ENCODE results near the gene XYLB.
A peak's percentile ranks its signal among the peaks of the same experiment; 100 is the strongest.
"Not testable (repeated sequence)": the region's sequence is repeated elsewhere in the genome, so short reads cannot be mapped to it uniquely, and the experiment has no call there.

Gene XYLB

DNA sequence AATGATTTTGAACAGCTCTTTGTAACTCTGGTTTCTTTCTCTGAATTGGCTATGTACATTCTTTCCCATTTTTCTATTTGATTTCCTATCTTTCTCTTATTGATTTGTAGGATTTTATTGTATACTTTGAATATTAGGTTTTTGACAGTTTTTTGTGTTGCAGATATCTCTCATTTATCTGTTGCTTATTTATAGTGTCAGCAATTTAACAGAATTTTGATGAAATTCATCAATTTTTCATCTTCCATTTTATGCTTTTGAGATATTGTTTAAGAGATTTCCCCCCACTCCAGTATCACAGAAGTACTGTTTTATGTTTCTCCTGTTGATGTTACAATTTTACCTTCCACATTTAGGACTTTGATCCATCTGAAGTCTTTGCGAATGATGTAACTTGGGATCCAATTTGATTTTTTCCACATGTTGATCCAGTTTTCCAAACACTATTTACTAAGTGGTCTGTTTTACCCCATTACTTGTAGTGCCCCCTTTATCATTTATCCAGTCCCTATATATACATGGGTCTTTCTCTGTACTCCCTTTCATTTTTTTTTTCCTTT is 46.1 kb downstream of the XYLB start:
- DNase-seq (ENCODE audit: low read depth): no peak
- TF ChIP-seq, protein P1, sequence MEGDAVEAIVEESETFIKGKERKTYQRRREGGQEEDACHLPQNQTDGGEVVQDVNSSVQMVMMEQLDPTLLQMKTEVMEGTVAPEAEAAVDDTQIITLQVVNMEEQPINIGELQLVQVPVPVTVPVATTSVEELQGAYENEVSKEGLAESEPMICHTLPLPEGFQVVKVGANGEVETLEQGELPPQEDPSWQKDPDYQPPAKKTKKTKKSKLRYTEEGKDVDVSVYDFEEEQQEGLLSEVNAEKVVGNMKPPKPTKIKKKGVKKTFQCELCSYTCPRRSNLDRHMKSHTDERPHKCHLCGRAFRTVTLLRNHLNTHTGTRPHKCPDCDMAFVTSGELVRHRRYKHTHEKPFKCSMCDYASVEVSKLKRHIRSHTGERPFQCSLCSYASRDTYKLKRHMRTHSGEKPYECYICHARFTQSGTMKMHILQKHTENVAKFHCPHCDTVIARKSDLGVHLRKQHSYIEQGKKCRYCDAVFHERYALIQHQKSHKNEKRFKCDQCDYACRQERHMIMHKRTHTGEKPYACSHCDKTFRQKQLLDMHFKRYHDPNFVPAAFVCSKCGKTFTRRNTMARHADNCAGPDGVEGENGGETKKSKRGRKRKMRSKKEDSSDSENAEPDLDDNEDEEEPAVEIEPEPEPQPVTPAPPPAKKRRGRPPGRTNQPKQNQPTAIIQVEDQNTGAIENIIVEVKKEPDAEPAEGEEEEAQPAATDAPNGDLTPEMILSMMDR (IDR thresholded peaks at IDR 0.05; ENCODE audit: insufficient read depth, low read depth, low read length, missing control alignments): no peak

DNA sequence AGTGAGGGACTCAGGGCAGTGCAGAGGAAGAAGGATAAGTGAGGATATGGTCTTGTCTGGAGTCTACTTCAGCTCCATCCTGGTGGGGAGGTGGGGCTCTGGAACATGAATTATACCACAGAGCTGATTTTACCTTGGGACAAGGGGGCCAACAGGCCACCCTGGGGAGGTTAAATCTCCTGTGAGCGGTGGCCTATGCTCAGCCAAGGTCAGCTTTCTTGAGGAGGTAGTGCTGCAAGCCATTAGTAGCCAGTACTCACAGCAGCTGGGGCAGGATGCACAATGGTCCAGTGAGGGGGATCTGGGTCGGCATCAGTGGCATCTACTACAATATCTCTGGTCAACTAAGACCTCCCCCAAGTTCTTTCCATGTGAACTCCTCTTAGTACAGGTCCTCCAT is 49.7 kb downstream of the XYLB start:
- no peak for DNase-seq (ENCODE audit: low read depth)
- TF ChIP-seq, protein P1 (IDR thresholded peaks at IDR 0.05; ENCODE audit: insufficient read depth, low read depth, low read length, missing control alignments): no peak
- H3K4me3 ChIP-seq (ENCODE audit: low read length): no peak overlapping the region

More for the DNA sequence above, 46.1 kb downstream of the XYLB start:
- no peak overlapping the region for H3K4me3 ChIP-seq (ENCODE audit: low read length)

DNA sequence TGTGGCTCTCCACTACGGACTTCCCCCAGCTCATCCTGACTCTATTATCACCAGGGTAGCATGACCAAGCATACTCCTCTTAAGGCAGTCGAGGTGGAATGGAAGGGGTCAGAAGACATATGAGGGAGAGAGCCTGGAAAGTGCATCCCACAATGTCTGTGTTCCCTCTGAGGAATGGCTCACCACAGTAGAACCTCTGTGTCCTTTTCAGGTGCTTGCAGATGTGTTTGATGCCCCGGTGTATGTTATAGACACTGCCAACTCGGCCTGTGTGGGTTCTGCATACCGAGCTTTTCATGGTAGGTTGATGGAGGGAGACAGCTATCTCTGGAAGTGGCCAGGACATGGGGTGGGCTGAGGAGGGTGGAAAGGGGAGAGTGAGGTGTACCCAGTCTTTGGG is 50.3 kb downstream of the XYLB start:
- TF ChIP-seq, protein P1 (IDR thresholded peaks at IDR 0.05; ENCODE audit: insufficient read depth, low read depth, low read length, missing control alignments): no peak

DNA sequence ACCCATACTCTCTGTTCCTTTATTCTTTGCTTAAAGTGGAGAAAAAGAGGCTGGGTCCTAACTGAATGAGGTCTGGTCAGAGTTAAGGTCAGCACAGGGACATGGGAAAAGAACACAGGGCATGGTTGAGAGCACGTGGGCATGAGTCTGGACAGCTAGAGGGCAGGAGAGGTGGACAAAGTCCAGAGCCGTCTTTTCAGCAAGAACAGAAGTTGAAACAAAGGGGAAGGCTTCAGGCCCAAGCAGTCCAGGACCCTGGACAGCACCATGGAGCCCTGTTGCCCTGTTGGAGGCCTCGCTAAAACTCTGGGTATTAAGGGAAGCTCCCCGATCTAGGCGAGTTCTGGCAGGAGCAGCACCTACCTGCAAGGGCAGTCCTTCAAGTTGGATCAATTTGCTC is 50.7 kb downstream of the XYLB start:
- peak; percentile 69 for DNase-seq (ENCODE audit: low read depth)
- TF ChIP-seq, protein P1 (IDR thresholded peaks at IDR 0.05; ENCODE audit: insufficient read depth, low read depth, low read length, missing control alignments): no peak
- no peak overlapping the region for H3K4me3 ChIP-seq (ENCODE audit: low read length)

More for the DNA sequence above, 50.3 kb downstream of the XYLB start:
- no peak for DNase-seq (ENCODE audit: low read depth)
- no peak overlapping the region for H3K4me3 ChIP-seq (ENCODE audit: low read length)

DNA sequence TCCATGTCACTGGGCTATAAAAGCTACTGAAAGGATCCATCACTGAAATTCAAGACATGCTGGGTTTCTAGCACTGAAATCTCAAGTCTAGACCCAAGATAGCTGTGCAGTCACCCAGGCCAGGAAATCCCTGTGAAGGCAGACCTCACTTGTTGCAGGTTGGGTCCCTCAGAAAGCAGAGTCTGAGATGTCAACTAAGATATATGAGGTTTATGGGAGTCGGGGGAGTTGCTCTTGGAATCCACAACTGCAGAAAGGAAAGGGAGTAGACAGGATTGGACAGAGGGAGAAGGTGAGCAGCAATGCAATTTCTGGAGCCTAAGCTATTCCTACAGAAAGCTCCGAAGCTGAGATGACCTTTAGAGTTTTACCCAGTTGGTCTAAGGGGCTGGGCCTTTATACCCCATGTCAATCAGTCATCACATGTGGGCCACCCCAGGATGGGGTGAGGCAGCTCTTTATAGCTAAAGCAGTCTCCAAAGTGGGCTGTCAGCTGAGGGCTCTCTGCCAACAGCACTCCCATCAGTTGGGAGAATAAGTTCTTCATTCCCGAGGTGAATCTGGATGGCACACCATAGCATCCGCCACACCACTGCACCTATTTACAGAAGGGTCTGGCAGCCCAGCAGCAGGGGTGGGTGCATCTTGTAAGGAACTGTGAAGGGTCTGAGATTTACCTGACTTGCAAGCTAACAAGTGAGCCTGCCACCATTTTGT is 54.8 kb downstream of the XYLB start:
- TF ChIP-seq, protein P1 (IDR thresholded peaks at IDR 0.05; ENCODE audit: insufficient read depth, low read depth, low read length, missing control alignments): no peak
- H3K4me3 ChIP-seq (ENCODE audit: low read length): no peak overlapping the region

DNA sequence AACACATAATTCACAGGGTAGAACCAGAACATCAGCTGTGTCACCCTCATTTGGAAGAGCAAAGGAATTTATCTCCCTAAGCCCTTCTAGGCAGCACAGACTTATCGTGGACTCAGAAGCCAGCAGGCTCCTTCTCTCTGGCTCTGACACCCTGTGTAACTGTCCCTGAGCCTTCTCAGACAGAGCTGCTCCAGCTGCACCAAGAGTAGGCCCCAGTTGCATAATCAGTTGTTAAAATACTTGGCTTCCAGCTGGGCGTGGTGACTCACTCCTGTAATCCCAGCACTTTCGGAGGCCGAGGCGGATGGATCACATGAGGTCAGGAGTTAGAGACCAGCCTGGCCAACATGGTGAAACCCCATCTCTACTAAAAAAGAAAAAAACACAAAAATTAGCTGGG is 57.7 kb downstream of the XYLB start:
- H3K4me3 ChIP-seq (ENCODE audit: low read length): no peak overlapping the region
- peak; percentile 35 for DNase-seq (ENCODE audit: low read depth)
- TF ChIP-seq, protein P1 (IDR thresholded peaks at IDR 0.05; ENCODE audit: insufficient read depth, low read depth, low read length, missing control alignments): no peak

More for the DNA sequence above, 54.8 kb downstream of the XYLB start:
- DNase-seq (ENCODE audit: low read depth): no peak

DNA sequence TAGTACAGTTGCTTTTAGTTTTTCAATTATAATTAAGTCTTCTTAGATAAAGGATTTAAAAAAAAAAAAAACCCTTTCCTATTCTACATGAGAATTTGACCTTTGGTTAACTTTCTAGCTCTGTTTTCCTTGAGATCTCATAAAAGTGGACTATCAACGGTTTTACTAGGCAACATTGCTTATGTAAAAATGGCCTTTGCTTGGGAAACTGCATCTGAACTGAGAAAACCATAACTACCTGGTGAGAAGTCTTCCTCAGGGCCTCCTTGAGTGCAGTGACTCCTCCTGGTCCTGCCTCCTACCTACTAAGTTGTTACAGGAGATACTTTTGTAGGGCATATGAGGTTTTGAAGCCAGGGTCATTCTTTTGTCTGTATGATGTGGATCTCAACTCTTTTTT is 65.0 kb downstream of the XYLB start:
- H3K4me3 ChIP-seq (ENCODE audit: low read length): no peak overlapping the region
- DNase-seq (ENCODE audit: low read depth): no peak
- TF ChIP-seq, protein P1 (IDR thresholded peaks at IDR 0.05; ENCODE audit: insufficient read depth, low read depth, low read length, missing control alignments): no peak

DNA sequence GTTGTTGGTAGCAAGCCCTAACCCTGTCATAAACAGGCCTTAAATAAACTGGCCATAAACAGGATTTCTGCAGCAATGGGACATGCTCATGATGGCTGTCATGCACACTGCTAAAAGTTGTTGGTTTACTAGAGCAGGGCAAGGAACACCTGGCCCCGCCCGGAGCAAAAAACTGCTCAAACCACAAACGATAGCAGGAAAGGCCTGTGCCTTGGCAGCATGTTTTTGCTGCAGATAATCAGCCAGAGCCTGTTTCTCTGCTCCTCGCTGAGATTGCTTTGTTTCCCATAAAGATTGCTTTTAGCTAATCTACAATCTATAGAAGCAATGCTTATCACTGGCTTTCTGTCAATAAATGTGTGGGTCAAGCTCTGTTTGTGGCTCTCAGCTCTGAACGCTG is 74.2 kb downstream of the XYLB start:
- not testable (repeated sequence) for H3K4me3 ChIP-seq (ENCODE audit: low read length); DNase-seq (ENCODE audit: low read depth)

Data from epithelial cell of esophagus (primary cell).